Activated CD8-positive, alpha-beta memory T cell treated with anti-CD3 and anti-CD28 coated beads, Interleukin-2, amount 50 U/mL, for 24 hours (primary cell): ENCODE data around the gene OVAAL.

Source experiments
- DNase-seq: peaks from one replicate; pipeline ENCODE4 v3.0.0-alpha.2; 2020; ENCODE audit errors: extremely low read depth

The OVAAL gene

DNA sequence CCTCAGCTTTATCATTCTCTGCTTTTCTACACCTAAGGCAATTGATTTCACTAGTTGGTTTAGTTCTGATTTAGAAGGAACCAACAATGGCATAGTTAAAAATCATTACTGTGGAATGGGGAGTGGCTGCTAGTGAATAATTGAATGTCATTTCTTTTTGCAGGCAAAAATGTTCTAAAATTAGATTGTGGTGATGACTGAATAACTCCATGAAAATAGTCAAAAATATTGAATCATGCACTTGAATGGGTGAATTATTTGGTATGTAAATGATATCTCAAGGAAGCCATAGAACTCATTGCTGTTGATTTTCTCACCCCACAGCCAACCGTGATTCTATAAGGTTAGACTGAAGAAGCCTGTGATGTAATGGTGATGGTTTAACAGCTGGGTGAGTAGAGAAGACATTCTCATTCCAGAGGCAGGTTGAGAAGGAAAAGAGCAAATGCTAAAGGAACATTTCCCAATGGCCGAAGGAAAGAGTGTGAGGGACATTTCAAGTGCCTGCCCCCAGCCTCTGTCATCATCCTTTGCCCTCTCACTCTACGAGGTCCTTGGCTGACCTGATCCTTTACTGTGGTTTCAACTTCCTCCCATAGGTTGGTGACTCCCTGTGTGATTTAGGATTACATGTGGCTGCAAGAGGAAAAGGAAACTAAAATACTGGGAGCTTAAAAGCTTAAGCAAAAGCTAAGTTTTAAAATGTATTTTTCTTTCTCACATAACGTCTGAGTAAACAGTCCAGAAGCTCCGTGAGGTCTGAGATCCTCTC lies 12.5 kb downstream of the OVAAL start:
- no peak for DNase-seq

DNA sequence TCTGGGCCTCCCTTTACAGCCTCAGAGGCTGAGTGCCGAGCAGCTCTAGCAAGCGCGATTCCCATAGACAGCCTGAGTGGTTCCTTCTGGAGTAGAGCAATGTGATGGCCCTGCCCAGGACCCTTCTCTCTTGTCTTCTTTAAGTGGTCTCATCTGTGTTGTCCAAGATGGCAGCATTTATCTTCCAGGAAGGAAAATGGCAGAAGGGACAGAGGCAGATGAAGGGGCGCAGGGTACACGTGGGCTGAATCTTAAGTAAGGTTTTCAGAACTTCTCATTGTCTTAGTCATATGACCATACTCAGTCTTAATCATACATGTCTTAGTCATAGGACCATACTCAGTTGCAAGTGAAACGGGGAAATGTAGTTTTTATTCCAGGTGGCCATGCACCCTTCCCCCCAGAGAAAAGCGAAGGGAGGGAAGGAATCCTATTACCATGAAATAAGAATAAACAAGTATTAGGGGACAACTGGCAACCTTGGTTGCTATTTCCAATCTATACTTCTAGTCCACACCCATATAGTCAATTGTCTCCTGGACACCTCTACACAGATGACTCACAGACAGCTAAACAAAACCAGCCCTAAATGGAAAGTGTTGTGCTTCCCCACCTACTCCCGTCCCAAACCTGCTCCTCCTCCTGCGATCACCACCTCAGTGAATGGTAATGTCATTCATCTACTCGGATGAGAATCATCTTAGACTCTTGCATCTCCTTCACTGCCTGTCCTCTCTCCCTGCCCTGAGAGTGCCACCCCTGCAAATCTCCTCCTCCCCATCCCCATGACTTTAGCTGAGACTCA lies 13.3 kb downstream of the OVAAL start:
- DNase-seq = no peak

- DNase-seq = no peak
Measured at GRCh38 chr1:180572760-180573159, 14.0 kb downstream of the OVAAL start.

- no peak for DNase-seq
Measured at GRCh38 chr1:180574031-180574713, 15.4 kb downstream of the OVAAL start.

- no peak for DNase-seq
Measured at GRCh38 chr1:180577361-180577760, 18.6 kb downstream of the OVAAL start.

DNA sequence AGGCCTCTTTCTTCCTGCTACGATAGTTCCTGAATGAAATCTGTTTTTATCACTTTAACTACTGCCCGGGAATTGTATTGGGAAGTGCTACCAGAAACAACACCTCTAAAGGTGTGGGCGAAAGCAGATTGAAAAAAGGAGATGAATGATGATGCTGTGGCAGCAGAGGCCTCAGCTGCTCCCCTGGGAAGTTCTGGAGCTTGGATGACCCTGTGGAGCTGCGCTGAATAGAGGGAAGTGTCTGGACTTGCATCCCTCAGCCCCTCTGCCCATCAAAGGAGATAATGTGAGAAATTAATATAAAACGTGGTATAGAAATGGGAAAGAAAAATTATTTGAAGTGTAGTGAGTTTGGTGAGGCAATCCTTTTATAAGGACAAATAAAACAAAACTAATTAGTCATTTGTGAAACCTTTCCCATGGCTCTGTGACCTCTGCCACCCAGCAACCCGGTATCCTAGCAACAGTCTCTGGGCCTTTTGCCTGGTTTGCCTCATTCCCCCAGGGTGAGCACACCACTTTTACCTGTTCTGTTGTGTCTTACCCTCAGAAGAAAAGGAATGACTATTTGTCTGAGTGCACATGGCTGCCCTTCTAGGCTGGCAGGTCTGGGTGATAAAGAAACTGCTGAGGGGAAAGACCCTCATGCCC lies 21.3 kb downstream of the OVAAL start:
- DNase-seq = no peak

DNA sequence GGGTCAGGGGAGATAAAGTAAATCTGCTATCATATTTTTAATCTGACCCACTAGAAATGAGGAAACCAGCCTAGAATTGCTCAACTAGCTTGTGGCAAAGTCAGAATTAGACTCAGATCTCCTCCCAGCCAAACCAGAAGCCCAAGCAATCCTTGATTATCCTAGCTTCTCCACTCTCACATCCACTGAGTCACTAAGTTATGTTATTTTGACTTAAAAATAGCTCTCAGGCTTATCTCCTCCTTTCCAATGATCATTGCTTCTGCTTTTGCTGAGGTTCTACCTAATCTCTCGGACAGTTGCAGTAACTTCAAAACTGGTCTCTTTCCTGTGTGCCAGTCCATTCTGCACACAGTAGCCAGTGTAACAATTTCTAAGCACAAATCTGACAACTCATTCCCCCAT lies 22.9 kb downstream of the OVAAL start:
- DNase-seq = no peak

GRCh38 chr1:180584869-180585268 lies 26.1 kb downstream of the OVAAL start:
- no peak for DNase-seq

DNA sequence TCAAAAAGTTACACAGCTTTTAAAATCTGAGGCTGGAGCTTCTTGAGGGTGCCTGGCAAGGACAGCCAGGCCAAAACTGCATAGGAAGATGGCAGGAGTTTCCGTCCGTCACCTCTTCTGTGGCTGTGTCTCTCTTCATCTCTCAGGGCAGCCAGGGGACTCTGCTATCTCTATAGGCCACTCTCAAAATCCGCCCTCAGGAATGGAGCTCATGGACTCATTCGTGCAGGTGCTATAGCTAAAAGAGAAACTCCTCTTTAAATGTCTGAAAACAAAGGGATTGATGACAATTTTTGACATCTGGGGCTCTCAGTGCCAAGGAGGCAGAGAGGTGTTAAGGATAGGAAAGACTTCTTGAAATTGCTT lies 27.2 kb downstream of the OVAAL start:
- no peak for DNase-seq

- DNase-seq = no peak
Measured at GRCh38 chr1:180586671-180587155, 27.9 kb downstream of the OVAAL start.

- DNase-seq = no peak
Measured at GRCh38 chr1:180588121-180588520, 29.4 kb downstream of the OVAAL start.

- DNase-seq = no peak
Measured at GRCh38 chr1:180590889-180591288, 32.1 kb downstream of the OVAAL start.

DNA sequence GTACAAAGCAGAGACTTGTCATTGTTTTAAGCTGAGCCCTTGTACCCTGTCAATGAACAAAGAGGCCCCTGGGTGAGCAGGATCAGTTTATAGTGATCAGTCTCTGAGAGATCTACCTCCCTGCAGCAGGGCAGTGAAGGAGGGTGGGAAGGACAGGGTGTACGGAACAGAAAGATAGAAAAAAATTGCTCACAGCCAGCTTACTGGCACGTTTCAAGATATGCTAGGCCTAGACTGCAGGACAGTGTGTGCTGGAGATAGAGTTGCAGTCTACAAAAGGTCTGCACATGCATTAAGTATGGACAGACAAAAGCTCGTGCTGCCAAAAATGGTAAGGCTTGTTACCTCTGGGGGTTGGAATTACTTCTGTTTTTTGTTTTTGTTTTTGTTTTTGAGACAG lies 34.6 kb downstream of the OVAAL start:
- DNase-seq = no peak

DNA sequence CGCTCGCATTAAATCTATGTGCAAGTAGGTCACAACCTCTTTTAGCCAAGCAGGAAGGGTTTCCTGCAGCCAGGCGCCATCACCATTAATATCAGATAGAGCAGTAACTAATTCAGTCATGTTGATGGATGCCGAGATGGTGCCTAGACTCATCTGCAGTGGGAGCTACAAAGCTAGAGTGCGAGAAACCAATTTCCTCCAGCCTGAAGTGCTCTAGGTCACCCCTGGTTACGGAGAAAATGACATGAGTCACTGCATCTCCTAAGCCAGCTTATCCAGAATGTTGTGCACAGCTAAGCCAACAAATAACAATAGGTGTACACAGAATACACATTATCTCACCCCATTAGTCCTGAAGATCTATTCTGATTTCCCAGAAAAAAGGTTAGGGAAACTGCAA lies 36.0 kb downstream of the OVAAL start:
- DNase-seq = no peak

GRCh38 chr1:180595966-180596365 lies 37.2 kb downstream of the OVAAL start:
- no peak for DNase-seq

DNA sequence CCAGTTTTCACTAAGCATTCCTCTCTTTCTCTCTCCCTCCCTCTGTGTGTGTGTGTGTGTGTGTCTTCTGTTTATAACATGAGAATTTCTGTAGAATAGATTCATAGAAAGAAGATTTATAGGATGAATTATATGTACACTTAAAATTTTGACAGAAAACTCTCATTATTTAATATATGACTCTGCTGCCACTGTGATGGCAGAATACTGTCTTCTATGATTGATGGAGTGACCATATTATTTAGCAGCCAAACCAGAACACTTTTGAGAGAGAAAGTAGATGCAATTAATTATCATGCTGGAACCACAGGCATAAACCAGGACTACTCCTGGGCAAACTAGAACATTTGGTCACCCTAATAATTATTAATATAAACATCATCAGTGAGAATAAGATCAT lies 38.8 kb downstream of the OVAAL start:
- no peak for DNase-seq

DNA sequence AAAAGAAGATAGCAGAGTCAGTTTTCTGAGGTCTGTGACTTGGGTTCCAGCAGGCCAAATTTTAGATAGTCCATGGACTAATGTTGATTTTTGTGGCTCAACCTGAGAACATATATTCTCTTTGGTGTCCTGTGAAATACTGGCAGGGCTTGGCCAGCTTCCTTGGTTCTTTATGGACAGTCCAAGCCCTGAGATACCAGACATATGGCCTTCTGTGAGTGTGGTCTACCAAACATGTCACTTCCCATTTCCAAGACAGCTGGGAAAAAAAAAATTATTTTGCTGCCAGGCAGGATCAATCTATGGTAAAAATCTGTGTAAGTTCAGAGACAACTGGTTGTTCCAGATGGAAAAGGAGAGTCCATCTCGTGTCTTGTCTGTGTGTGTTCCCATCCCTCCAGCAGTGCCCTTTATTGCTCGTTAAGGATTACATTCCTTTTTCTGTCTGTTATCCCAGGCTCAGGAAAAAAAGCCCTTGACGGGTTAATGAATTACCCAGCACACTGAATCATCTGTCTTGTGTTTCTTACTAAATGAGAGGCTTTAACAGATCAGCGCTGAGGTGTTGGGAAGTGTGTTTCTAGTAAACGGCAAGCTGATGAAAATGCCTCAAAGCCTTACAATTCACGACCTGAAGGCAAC lies 39.7 kb downstream of the OVAAL start:
- no peak for DNase-seq

GRCh38 chr1:180600343-180600742 lies 41.6 kb downstream of the OVAAL start:
- DNase-seq = no peak

DNA sequence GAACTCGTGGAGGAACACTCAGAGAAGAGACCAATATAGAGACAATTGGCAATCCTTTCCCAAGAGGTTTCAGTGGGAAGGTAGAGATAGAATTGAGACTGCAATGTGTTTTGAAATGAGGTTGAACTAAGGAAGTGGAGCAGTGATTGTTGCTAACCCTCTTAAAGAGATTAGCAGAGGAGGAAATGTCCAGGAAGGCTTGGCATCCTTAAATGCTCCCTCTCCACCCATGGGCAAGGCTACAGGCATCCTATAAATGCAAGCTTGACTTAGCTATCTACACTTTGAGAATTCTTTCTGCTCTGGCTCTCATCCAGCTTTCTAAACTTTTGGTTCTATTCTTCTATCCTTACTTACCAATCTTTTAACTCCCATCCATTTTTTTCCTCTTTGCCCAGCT lies 42.7 kb downstream of the OVAAL start:
- DNase-seq = no peak

DNA sequence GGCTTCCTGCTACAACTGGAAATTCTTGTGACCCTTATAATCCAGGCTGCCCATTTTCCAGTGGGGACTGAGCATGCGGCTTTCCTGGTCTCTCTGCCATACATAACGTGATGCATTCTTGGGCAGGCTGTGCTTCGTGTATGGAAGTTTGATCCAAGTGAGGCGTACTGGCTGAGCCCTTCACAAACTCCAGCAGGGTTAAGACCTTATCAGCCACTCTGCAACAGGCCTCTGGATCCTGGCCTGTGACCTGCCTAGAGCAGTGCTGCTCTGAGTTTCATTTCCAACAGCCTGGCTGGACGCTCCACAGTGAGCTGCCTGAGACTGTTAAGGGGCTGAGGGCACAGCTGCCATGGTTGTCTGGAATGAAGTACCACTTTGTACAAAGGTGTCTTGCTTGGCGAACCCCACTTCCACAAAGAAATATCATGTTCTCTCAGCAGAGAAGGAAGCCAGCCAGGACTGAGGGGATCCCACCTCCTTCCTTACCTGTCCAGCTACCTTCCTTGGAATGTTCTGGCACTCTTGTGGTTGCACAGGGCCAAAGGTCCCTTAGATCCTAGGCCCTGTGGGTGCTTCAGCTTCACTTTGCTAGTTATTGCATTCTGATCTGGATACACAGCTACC lies 44.6 kb downstream of the OVAAL start:
- DNase-seq = no peak

DNA sequence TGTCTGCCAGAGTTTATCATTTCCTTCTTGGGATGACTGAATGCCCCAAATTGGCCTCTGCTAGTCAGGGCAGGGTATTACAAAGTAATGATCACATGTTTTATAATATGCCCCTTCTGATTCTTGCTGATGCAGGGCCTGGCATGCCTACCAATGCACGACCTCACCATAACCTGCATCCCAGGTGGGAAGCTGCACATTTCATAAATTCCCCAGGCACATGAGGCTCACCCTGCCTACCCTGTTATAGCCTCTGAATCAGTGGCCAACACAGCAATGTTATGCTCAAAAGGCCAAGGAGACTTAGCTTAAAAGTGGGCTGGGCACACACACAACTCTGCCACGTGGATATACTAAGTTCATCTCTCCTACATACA lies 45.1 kb downstream of the OVAAL start:
- no peak for DNase-seq
